K562 (cell line): Measurements from ENCODE around the gene RASGEF1C. TPM values are rescaled to one million over a fixed set of nuclear protein-coding genes. Genes with fewer than 3 reads are reported as not detected.

Source experiments
- ADNP ChIP-seq: fragments of 200-800 bp; sonication (Bioruptor generic); IDR thresholded peaks from 2 replicates; pipeline ENCODE4 v1.6.1; 2016; ENCODE audit warnings: missing genetic modification characterization, missing compliant biosample characterization
- CHAMP1 ChIP-seq: fragments of 450-650 bp; IDR thresholded peaks from 2 replicates; pipeline ENCODE4 v1.6.1; 2016; ENCODE audit warnings: mild to moderate bottlenecking
- DDX20 ChIP-seq: fragments of 450-650 bp; IDR thresholded peaks from 2 replicates; pipeline ENCODE4 v1.6.1; 2016; ENCODE audit warnings: missing genetic modification characterization, low read depth, mild to moderate bottlenecking, missing compliant biosample characterization, moderate library complexity
- EP400 ChIP-seq: fragments of 450-650 bp; IDR thresholded peaks from 2 replicates; pipeline ENCODE4 v1.6.1; 2017; ENCODE audit warnings: antibody characterized with exemption, mild to moderate bottlenecking, moderate library complexity
- FOXK2 ChIP-seq, 2 experiments: fragments of 450-650 bp; IDR thresholded peaks in 1 of 2; conservative IDR thresholded peaks in 1 of 2; 2 replicates each; pipeline ENCODE4 v1.6.1; 2016; ENCODE audit warnings: low read depth in 2 of 2, mild to moderate bottlenecking in 1 of 2
- GATAD2B ChIP-seq: fragments of 450-650 bp; IDR thresholded peaks from 2 replicates; pipeline ENCODE4 v1.6.1; 2017; ENCODE audit warnings: mild to moderate bottlenecking, borderline replicate concordance
- PHTF2 ChIP-seq: fragments of 250-450 bp; sonication (Bioruptor Pico); IDR thresholded peaks from 2 replicates; pipeline ENCODE4 v1.5.0; 2021; ENCODE audit warnings: mild to moderate bottlenecking
- RBBP5 ChIP-seq: fragments of 200-600 bp; sonication (generic); IDR thresholded peaks from 2 replicates; pipeline ENCODE4 v1.6.1; 2012; ENCODE audit warnings: borderline replicate concordance, mild to moderate bottlenecking, low read length, control low read depth, inconsistent platforms; ENCODE audit not compliant: insufficient read depth, poor library complexity, severe bottlenecking
- RBM15 ChIP-seq: fragments of 200-400 bp; formaldehyde crosslinking; IDR thresholded peaks from 2 replicates; pipeline ENCODE4 v1.6.1; 2018; ENCODE audit warnings: mild to moderate bottlenecking, low read length, moderate library complexity; ENCODE audit not compliant: insufficient read depth
- RREB1 ChIP-seq: fragments of 250-450 bp; sonication (Bioruptor Pico); IDR thresholded peaks from 2 replicates; pipeline ENCODE4 v1.4.0; 2020
- SNIP1 ChIP-seq: fragments of 450-650 bp; IDR thresholded peaks from 2 replicates; pipeline ENCODE4 v1.7.1; 2017; ENCODE audit warnings: low read depth, mild to moderate bottlenecking
- TCF15 ChIP-seq: fragments of 250-450 bp; sonication (Bioruptor Pico); IDR thresholded peaks from 2 replicates; pipeline ENCODE4 v1.8.0; 2022; ENCODE audit warnings: moderate library complexity, mild to moderate bottlenecking, inconsistent platforms
- ZNF232 ChIP-seq: sonication (generic); formaldehyde crosslinking; IDR thresholded peaks from 2 replicates; pipeline ENCODE4 v1.8.0; 2022; ENCODE audit warnings: mild to moderate bottlenecking, missing genetic modification reagents
- ZNF518B ChIP-seq: fragments of 250-450 bp; sonication (Bioruptor Pico); IDR thresholded peaks from 2 replicates; pipeline ENCODE4 v1.5.0; 2021; ENCODE audit warnings: mild to moderate bottlenecking, moderate library complexity
- polyA plus RNA-seq, 8 experiments: library from polyadenylated mRNA; depleted of rRNA in 4 of 8; stranded (reverse) in 5 of 8; unstranded in 3 of 8; fragments of >200 nt; fragmentation: Nextera tagmentation in 2 of 8; fragmentation: Illumina TruSeq in 1 of 8; extraction: Ambion mirVana in 2 of 8; extraction: Trizol in 1 of 8; gene quantifications; 2 replicates each; pipeline versions ENCODE4 v1.2.1 to v1.2.3, GENCODE V29; 2011 to 2014; ENCODE audit warnings: inconsistent platforms in 1 of 8, missing spikeins in 1 of 8
- total RNA-seq, 7 experiments: library from RNA; depleted of rRNA in 6 of 7; stranded (reverse); fragments of >200 nt in 6 of 7; fragmentation: Illumina TruSeq in 2 of 7; extraction: Trizol in 2 of 7; gene quantifications; 2 replicates each; pipeline versions ENCODE4 v1.2.1 to v1.2.3, GENCODE V29; 2011 to 2021; ENCODE audit warnings: low replicate concordance in 1 of 7

Gene RASGEF1C
- total and polyA plus RNA-seq, 9 of the 15 experiments (the other 6 are each of a cell fraction or from before 2014, with no cell fraction given) = 0.04 to 1.1 (median 0.21) TPM; not detected in 4

- TF ChIP-seq ZNF518B (CRISPR knock-in tag) = no peak
- peak; percentile 78; the same call in 1 of the 2 replicates for TF ChIP-seq EP400
- TF ChIP-seq FOXK2 (conservative IDR thresholded peaks at IDR 0.05 in 1 of 2, IDR thresholded peaks at IDR 0.05 in 1 of 2; ENCODE audit: low read depth in 2 of 2) = no peak; a peak in 1 of 4 replicates
- peak; percentile 82 for TF ChIP-seq RBBP5
- TF ChIP-seq RREB1 (CRISPR knock-in tag) = peak; percentile 25; the same call in 1 of the 2 replicates
- TF ChIP-seq SNIP1 = no peak
- no peak for TF ChIP-seq ADNP (tag)
- TF ChIP-seq DDX20 = no peak
- peak; percentile 65; the same call in 1 of the 2 replicates for TF ChIP-seq TCF15 (CRISPR knock-in tag)
- TF ChIP-seq RBM15 = no peak
- no peak for TF ChIP-seq CHAMP1
- no peak for TF ChIP-seq GATAD2B
- no peak for TF ChIP-seq PHTF2 (CRISPR knock-in tag)
- TF ChIP-seq ZNF232 (CRISPR knock-in tag) = peak; percentile 89; the same call in 1 of the 2 replicates
Observed at GRCh38 chr5:180071531-180072255, 137.3 kb downstream of the RASGEF1C start, which contains the start of gene RNF130 (continued).
